Upper lobe of left lung (tissue), 6 donors: ENCODE measurements around the gene ZNF319. TPM values are rescaled to one million over a fixed set of nuclear protein-coding genes. Genes with fewer than 3 reads are reported as not detected.

Source experiments
- ATAC-seq, 2 donors: fragments of 200-7000 bp; cut with Tn5 transposase; one replicate each; pipeline ENCODE4 v1.9.1; 2022; ENCODE audit warnings: mild to moderate bottlenecking in 2 of 2, moderate library complexity in 2 of 2; ENCODE audit not compliant: low FRiP score in 2 of 2
- DNase-seq, 2 donors: peaks; one replicate each; pipeline ENCODE4 v3.0.0-alpha.2; 2019 to 2020
- H3K27ac ChIP-seq, 4 donors: fragments of 200-600 bp; sonication (generic); one replicate each; pipeline ENCODE4 v1.5.1; 2016 to 2019
- H3K27me3 ChIP-seq, 4 donors: fragments of 200-600 bp; sonication (generic); one replicate each; pipeline ENCODE4 v1.5.1; 2017 to 2019
- H3K36me3 ChIP-seq, 4 donors: fragments of 200-600 bp; sonication (generic); one replicate each; pipeline ENCODE4 v1.5.1; 2016 to 2019
- H3K4me1 ChIP-seq, 4 donors: fragments of 200-600 bp; sonication (generic); one replicate each; pipeline ENCODE4 v1.5.1; 2018 to 2019
- H3K4me3 ChIP-seq, 4 donors: fragments of 200-600 bp; sonication (generic); one replicate each; pipeline ENCODE4 v1.5.1; 2017 to 2019; ENCODE audit warnings: mild to moderate bottlenecking in 2 of 4, moderate library complexity in 1 of 4
- H3K9me3 ChIP-seq, 4 donors: fragments of 200-600 bp; sonication (generic); one replicate each; pipeline ENCODE4 v1.5.1; 2018 to 2019
- EP300 ChIP-seq, 4 donors: sonication (generic); formaldehyde crosslinking; IDR thresholded peaks; one replicate each; pipeline ENCODE4 v1.5.1; 2017; ENCODE audit warnings: antibody characterized with exemption in 4 of 4, control low read depth in 2 of 4
- POLR2A ChIP-seq, 4 donors: fragments of 450-650 bp; IDR thresholded peaks; one replicate each; pipeline ENCODE4 v1.5.1; 2016 to 2017; ENCODE audit warnings: antibody characterized with exemption in 4 of 4, mild to moderate bottlenecking in 2 of 4
- POLR2AphosphoS5 ChIP-seq, 2 donors: sonication (generic); formaldehyde crosslinking; IDR thresholded peaks; one replicate each; pipeline ENCODE4 v1.5.1; 2017; ENCODE audit warnings: antibody characterized with exemption in 2 of 2
- WGBS, 2 donors: methylation state at CpG; one replicate each; pipeline ENCODE4 v1.1.5; 2017 to 2018; 5-methylcytosine and 5-hydroxymethylcytosine counted together
- total RNA-seq, 6 donors: library from RNA; depleted of rRNA in 4 of 6; stranded (reverse); fragments of >200 nt in 4 of 6; gene quantifications; one replicate each; pipeline versions ENCODE4 v1.1.0 to v1.2.1, GENCODE V29; 2016 to 2021
- TF ChIP-seq, protein P1 (sequence below), 6 experiments: fragments of 450-650 bp in 4 of 6; fragments of 200-600 bp in 2 of 6; sonication (generic) in 2 of 6; IDR thresholded peaks; one replicate each; pipeline ENCODE4 v1.5.1; 2016 to 2019; ENCODE audit warnings: antibody characterized with exemption in 6 of 6
- donor health status: DM: no; HTN: no; CAD: no; lungs with moderate emphysema.
- donor health status: DM: no; HTN: yes; CAD: no; lungs with severe emphysema.

Gene ZNF319
- total RNA-seq, 6 donors from 2014 or later, result 8.0 to 28.3 (median 13.3) TPM

DNA sequence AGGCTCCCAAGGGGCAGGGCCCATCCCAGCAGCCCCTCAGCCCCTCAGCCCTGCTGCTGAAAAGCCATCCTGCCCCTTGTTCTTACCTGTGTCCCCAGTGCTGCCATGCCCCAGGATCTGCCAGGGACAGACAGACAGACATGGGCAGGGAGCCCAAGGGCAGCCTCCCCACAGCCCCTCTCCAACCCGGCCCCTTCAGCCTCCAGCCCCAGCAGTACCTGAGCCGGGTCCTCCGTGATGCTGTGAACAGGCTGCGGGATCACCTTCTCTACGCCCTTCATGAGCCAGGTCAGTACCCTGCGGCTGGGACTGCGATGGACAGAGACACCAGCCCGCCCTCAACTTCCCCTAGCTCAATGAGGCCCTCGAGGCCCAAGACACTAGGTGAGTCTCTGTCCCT lies 37.7 kb downstream of the ZNF319 start:
- Histone ChIP-seq H3K4me1 (peaks cover 0 to 9% (median 0%) of the 10 kb centered on the region in 4 donors), H3K27me3 (no peaks in the 10 kb centered on the region), H3K27ac (no peak overlapping the region), H3K9me3 (no peaks in the 10 kb centered on the region), H3K36me3 (no peaks in the 10 kb centered on the region), H3K4me3 (no peak overlapping the region)
- TF ChIP-seq EP300 (IDR thresholded peaks at IDR 0.05) (no peak), POLR2AphosphoS5 (IDR thresholded peaks at IDR 0.05) (no peak), POLR2A (IDR thresholded peaks at IDR 0.05) (no peak)
- TF ChIP-seq, protein P1, sequence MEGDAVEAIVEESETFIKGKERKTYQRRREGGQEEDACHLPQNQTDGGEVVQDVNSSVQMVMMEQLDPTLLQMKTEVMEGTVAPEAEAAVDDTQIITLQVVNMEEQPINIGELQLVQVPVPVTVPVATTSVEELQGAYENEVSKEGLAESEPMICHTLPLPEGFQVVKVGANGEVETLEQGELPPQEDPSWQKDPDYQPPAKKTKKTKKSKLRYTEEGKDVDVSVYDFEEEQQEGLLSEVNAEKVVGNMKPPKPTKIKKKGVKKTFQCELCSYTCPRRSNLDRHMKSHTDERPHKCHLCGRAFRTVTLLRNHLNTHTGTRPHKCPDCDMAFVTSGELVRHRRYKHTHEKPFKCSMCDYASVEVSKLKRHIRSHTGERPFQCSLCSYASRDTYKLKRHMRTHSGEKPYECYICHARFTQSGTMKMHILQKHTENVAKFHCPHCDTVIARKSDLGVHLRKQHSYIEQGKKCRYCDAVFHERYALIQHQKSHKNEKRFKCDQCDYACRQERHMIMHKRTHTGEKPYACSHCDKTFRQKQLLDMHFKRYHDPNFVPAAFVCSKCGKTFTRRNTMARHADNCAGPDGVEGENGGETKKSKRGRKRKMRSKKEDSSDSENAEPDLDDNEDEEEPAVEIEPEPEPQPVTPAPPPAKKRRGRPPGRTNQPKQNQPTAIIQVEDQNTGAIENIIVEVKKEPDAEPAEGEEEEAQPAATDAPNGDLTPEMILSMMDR (IDR thresholded peaks at IDR 0.05), result no peak
- DNase-seq (no peak), ATAC-seq (no peak)
- WGBS, 2 donors, result 74 to 78% methylated on average over 6 to 8 of the region's 9 CpGs

DNA sequence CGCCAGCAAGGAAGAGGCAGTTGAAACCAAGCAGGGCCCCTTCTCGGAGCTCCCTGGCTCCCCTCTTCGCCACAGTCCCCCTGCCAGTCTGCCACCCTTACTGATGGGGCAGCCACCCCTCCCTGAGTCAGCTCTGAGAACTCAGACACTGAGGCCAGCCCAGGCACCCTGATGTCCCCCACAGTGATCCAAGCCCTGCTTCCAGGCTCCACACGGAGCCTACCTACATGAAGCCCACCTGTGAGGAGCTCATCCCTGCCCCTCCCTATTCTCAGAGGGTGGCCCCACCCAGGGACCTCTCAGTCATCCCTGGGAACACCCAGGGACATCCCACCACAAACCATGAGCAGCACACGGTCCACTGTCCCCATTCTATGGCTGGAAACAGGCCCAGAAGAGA lies 38.4 kb downstream of the ZNF319 start:
- Histone ChIP-seq H3K4me1 (peaks cover 0 to 16% (median 0%) of the 10 kb centered on the region in 4 donors), H3K36me3 (no peaks in the 10 kb centered on the region), H3K27ac (no peak overlapping the region), H3K9me3 (no peaks in the 10 kb centered on the region), H3K27me3 (no peaks in the 10 kb centered on the region), H3K4me3 (no peak overlapping the region)
- TF ChIP-seq POLR2AphosphoS5 (IDR thresholded peaks at IDR 0.05), result no peak
- no peak for TF ChIP-seq EP300 (IDR thresholded peaks at IDR 0.05)
- TF ChIP-seq, protein P1 (IDR thresholded peaks at IDR 0.05), result no peak
- TF ChIP-seq POLR2A (IDR thresholded peaks at IDR 0.05), result no peak
- 66 to 83% methylated on average over 5 of the region's 5 CpGs for WGBS, 2 donors
- DNase-seq (no peak), ATAC-seq (no peak)

DNA sequence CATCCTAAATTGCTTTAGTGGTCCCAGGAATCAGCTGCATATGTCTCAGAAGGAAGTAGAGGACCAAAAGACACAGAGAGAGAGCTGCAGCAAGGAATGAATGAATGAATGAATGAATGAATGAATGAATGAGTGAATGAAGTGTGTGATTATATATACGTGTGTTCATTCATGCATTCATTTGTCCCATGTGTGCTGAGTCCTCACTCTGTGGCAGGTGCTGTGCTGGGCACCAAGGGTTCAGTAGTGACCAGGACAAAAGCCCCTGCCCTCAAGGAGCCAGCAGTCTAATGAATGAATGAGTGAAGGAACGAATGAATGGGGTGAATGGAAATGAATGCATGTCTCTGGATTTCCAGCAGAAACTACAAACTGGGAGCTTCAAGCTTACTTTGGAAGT lies 38.9 kb downstream of the ZNF319 start:
- Histone ChIP-seq H3K36me3 (no peaks in the 10 kb centered on the region), H3K9me3 (no peaks in the 10 kb centered on the region), H3K27ac (no peak overlapping the region), H3K4me1 (peaks cover 0 to 18% (median 0%) of the 10 kb centered on the region in 4 donors), H3K4me3 (no peak overlapping the region), H3K27me3 (no peaks in the 10 kb centered on the region)
- 61 to 66% methylated on average over 2 of the region's 2 CpGs for WGBS, 2 donors
- TF ChIP-seq POLR2AphosphoS5 (IDR thresholded peaks at IDR 0.05) (no peak), EP300 (IDR thresholded peaks at IDR 0.05) (no peak), POLR2A (IDR thresholded peaks at IDR 0.05) (no peak)
- TF ChIP-seq, protein P1 (IDR thresholded peaks at IDR 0.05), result no peak
- ATAC-seq (no peak), DNase-seq (no peak)

DNA sequence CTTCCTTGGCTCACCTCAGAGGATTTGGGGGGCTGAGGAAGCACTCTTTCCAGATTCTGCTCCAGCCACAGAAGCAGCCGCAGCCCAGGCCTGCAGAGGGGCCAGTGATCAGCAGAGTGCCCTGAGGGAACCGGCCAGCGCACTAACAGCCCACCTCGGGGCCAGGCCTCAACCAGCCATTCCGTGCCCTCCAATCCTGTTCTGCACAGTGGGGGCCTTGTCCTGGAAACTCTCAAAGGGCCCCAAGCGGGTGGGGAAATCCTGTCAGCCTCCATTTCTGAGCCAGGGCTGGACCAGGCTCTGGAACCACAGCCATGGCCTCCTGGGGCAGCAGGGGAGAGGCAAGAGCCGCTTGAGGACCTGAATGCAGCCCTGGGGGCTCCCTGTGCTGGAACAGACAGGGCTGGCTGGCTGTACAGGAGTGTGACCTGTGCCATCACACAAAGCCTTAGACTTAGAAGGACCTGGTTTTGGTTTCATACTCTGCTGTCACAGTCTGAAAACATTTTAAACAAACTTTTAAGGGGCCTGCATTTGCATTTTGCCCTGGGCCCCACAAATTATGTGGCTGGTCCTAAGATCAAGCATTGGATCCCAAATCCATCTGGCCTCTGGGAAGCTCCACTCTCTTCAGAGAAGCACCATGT lies 39.5 kb downstream of the ZNF319 start:
- Histone ChIP-seq H3K9me3 (no peaks in the 10 kb centered on the region), H3K27me3 (no peaks in the 10 kb centered on the region), H3K4me3 (no peak overlapping the region), H3K27ac (no peak overlapping the region), H3K36me3 (no peaks in the 10 kb centered on the region), H3K4me1 (peaks cover 0 to 19% (median 0%) of the 10 kb centered on the region in 4 donors)
- TF ChIP-seq POLR2A (IDR thresholded peaks at IDR 0.05) (no peak), EP300 (IDR thresholded peaks at IDR 0.05) (no peak)
- no peak for ATAC-seq
- WGBS, 2 donors, result 84 to 92% methylated on average over 5 to 6 of the region's 7 CpGs
- DNase-seq, result peak in 1 of 2 donors; percentile 41

DNA sequence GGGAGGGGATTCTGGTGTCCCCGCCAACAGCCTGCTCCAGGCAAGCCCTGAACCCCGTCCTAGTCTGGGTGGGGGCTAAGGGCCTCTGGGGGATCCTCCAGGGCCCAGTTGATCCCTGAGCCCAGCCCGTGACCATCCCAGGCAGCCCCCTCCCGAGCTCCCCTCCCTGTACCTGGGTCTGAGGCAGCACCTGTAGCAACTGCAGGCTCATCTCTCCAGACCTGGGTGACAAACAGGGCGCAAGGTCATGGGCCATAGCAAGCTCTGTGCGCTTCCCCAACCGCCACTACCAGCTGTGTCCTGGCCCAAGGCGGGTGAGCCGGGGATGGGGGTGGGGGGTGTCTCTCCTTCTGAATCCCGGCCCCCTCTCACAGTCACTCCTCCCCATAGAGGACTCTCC lies 40.2 kb downstream of the ZNF319 start:
- H3K36me3 ChIP-seq, result no peaks in the 10 kb centered on the region
- ATAC-seq (no peak), DNase-seq (peak in 1 of 2 donors; percentile 42)
- TF ChIP-seq EP300 (IDR thresholded peaks at IDR 0.05) (no peak), POLR2A (IDR thresholded peaks at IDR 0.05) (no peak), POLR2AphosphoS5 (IDR thresholded peaks at IDR 0.05) (no peak)
- TF ChIP-seq, protein P1 (IDR thresholded peaks at IDR 0.05), result no peak
- H3K27me3 ChIP-seq, result no peaks in the 10 kb centered on the region
- no peak overlapping the region for H3K27ac ChIP-seq
- WGBS, 2 donors, result 93% methylated on average over 9 of the region's 10 CpGs; no CpG with 5 or more reads in 1 of the 2 donors
- H3K9me3 ChIP-seq, result no peaks in the 10 kb centered on the region
- H3K4me1 ChIP-seq, result peaks cover 0 to 24% (median 0%) of the 10 kb centered on the region in 4 donors
- H3K4me3 ChIP-seq, result no peak overlapping the region
